Urinary bladder (tissue), 4 donors: ENCODE measurements around the gene OR2A14. TPM values are rescaled to one million over a fixed set of nuclear protein-coding genes. Genes with fewer than 3 reads are reported as not detected.
"Not testable (repeated sequence)": the region's sequence is repeated elsewhere in the genome, so short reads cannot be mapped to it uniquely, and the experiment has no call there.

Experiments
- DNase-seq: peaks from one replicate; pipeline ENCODE4 v3.0.0-alpha.2; 2015; ENCODE audit errors: extremely low spot score
- H3K27ac ChIP-seq: one replicate; pipeline ENCODE4 v1.5.1; 2013; ENCODE audit warnings: low read depth, mild to moderate bottlenecking, moderate library complexity
- H3K36me3 ChIP-seq: one replicate; pipeline ENCODE4 v1.6.1; 2013; ENCODE audit warnings: mild to moderate bottlenecking, moderate library complexity; ENCODE audit not compliant: insufficient read depth
- H3K4me1 ChIP-seq: one replicate; pipeline ENCODE4 v1.6.1; 2013; ENCODE audit warnings: mild to moderate bottlenecking, moderate library complexity; ENCODE audit not compliant: insufficient read depth
- H3K4me3 ChIP-seq: one replicate; pipeline ENCODE4 v1.5.1; 2013; ENCODE audit warnings: low read depth, low read length
- WGBS: extraction: QIAGEN DNeasy Blood & Tissue Kit; methylation state at CpG from one replicate; pipeline ENCODE4 v1.1.7; 2013; 5-methylcytosine and 5-hydroxymethylcytosine counted together
- polyA plus RNA-seq: library from polyadenylated mRNA; stranded (reverse); fragments of 200-250 nt; gene quantifications from one replicate; pipeline ENCODE4 v1.2.3, GENCODE V29; 2013
- total RNA-seq: library from RNA; depleted of rRNA; stranded (reverse); fragments of >200 nt; gene quantifications from one replicate; pipeline ENCODE4 v1.2.3, GENCODE V29; 2014
- donor health status: healthy with polysubstance abuse.
- donor health status: healthy.

OR2A14 gene
- total and polyA plus RNA-seq, 2 donors, result not detected

GRCh38 chr7:144129601-144130000 is 6.6 kb downstream of the OR2A14 start:
- not testable (repeated sequence) for H3K27ac ChIP-seq, DNase-seq, H3K4me1 ChIP-seq, H3K36me3 ChIP-seq, H3K4me3 ChIP-seq
- WGBS, result 93% methylated on average over 9 of the region's 9 CpGs

- Histone ChIP-seq H3K36me3 (no peaks in the 10 kb centered on the region), H3K27ac (no peak overlapping the region), H3K4me1 (no peaks in the 10 kb centered on the region), H3K4me3 (no peak overlapping the region)
- WGBS, result 74% methylated on average over 2 of the region's 2 CpGs
- DNase-seq, result no peak
Observed at GRCh38 chr7:144130730-144131129, 7.8 kb downstream of the OR2A14 start.

DNA sequence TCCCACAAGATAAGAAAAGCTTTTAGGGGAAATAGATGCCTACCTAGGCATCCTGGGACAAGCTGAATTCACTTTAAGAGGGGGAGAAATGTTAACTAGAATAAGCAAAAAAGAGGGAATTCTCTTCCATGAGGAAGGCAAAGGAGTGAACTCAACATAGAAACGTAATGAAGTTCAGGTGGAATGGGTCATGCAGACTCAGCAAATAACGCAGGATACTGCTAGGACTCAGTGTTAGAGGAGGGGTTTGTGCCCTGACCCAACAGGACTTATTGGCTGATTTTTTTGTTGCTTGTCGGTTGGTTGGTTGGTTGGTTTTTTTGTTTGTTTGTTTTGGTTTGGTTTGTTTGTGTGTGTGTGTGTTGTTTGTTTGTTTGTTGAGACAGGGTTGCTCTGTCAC is 9.3 kb downstream of the OR2A14 start:
- WGBS, result 79% methylated on average over 3 of the region's 3 CpGs

DNA sequence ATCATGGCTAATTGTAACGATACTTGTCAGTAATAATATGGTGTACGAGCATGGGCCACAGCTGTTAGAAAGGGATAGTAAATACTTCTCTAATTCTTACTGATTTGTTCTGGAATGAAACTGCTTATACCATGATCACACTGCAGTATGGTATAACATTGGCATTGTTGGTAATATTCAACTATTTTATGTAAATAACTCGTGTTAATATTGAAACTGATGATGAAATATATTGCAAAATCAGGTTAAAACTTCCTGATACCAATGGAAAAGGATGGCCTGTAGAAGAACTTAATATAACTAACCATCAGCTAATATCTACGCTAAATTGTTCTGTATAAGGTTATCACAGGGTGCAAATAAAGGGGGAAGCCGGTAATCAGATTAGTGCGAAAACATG is 10.3 kb downstream of the OR2A14 start:
- no peaks in the 10 kb centered on the region for H3K36me3 ChIP-seq
- no peak overlapping the region for H3K4me3 ChIP-seq
- no peaks in the 10 kb centered on the region for H3K4me1 ChIP-seq
- 86% methylated on average over 6 of the region's 6 CpGs for WGBS
- DNase-seq, result no peak
- H3K27ac ChIP-seq, result no peak overlapping the region

More for the DNA sequence above, 9.3 kb downstream of the OR2A14 start:
- Histone ChIP-seq H3K4me3 (no peak overlapping the region), H3K4me1 (no peaks in the 10 kb centered on the region), H3K36me3 (no peaks in the 10 kb centered on the region), H3K27ac (no peak overlapping the region)
- DNase-seq, result no peak

DNA sequence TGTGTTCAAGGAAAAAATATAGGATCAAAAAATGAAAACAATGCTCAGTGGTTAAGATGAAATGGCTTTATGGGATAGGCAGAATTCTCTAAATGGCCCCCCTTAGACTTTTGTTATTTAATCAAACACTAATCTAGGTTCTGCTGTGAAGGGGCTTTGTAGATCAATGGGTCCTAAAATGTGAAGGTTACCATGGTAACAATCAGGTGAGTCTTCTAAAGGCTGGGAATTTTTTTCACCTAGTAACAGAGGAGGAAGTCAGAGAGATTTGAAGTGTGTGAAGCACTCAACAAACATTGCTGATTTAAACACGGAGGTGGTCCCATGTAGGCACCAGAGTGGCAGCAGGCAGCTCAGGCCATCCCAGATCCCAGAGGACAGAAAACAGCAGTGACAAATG is 11.1 kb downstream of the OR2A14 start:
- no peak for DNase-seq
- 84% methylated on average over 1 of the region's 1 CpG for WGBS
- Histone ChIP-seq H3K27ac (no peak overlapping the region), H3K4me3 (no peak overlapping the region), H3K36me3 (no peaks in the 10 kb centered on the region), H3K4me1 (no peaks in the 10 kb centered on the region)

DNA sequence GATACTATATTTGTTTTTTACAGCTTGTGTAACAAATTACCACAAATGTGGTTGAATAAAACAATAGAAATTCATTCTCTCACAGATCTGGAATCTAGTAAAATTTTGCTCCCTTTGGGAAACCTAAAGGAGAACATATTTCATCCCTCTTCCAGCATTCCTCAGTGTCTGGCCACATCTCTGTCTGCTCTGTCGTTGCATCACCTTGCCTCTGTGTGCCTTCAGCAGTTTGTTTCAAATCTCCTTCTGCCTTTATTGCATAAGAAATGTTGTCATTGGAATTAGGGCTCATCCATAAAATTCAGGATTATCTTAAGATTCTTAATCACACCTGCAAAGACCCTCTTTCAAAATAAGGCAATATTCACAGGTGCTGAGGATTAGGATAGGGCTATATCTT is 14.5 kb downstream of the OR2A14 start:
- 55% methylated on average over 1 of the region's 1 CpG for WGBS
- DNase-seq, result no peak
- no peak overlapping the region for H3K4me3 ChIP-seq
- no peaks in the 10 kb centered on the region for H3K36me3 ChIP-seq
- no peaks in the 10 kb centered on the region for H3K4me1 ChIP-seq
- H3K27ac ChIP-seq, result no peak overlapping the region

DNA sequence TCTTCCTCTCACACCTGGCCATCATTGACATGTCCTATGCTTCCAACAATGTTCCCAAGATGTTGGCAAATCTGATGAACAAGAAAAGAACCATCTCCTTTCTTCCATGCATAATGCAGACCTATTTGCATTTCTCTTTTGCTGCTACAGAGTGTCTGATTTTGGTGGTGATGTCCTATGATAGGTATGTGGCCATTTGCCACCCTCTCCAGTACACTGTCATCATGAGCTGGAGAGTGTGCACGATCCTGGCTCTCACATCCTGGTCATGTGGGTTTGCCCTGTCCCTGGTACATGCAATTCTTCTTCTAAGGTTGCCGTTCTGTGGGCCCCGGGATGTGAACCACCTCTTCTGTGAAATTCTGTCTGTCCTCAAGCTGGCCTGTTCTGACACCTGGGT is 19.2 kb downstream of the OR2A14 start:
- no peak overlapping the region for H3K4me3 ChIP-seq
- H3K27ac ChIP-seq, result no peak overlapping the region
- H3K36me3 ChIP-seq, result no peaks in the 10 kb centered on the region
- H3K4me1 ChIP-seq, result no peaks in the 10 kb centered on the region
- DNase-seq, result no peak
- WGBS, result 86% methylated on average over 3 of the region's 3 CpGs

DNA sequence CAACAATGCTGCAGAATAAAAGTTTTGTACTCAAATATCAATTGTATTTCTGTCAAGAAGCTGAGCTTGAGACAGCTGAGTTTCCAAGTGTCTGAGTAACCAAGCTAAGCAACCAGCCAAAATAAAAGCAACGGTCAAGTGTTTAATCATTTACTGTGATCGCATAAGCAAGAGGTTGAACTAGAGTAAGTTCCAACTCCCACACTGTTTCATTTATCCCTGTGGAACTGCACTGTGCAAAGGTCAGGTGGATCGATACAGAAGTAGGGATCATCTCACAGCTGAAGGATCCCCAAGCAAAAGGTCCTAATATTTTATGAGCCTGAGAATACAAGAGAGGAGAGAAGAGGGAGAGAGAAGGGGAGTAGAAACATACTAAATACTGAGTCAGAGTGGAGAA is 21.4 kb downstream of the OR2A14 start:
- H3K27ac ChIP-seq, result no peak overlapping the region
- no peaks in the 10 kb centered on the region for H3K4me1 ChIP-seq
- WGBS, result 93% methylated on average over 3 of the region's 3 CpGs
- DNase-seq, result no peak
- H3K4me3 ChIP-seq, result no peak overlapping the region
- H3K36me3 ChIP-seq, result no peaks in the 10 kb centered on the region

DNA sequence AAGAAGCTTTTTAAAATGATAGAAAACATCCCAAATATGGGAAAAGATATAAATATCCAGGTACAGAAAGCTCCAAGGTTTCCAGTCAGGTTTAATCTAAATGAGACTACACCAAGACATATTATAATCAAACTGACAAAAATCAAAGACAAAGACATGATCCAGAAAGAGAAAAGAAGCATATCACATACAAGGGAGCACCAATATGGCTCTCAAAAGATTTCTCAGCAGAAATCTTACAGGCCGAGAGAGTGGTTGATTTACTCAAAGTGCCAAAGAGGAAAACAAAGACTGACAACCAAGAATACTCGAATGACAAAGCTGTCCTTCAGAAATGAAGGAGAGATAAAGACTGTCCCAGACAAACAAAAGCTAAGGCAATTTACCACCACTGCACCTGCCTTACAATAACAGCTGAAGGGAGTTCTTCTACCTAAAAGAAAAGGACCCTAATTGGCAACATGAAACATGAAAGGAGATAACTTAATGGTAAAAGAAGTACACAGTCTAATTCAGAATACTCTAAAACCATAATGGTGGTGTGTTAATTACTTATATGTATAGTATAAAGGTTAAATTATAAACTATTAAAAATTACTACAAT is 25.4 kb downstream of the OR2A14 start:
- no peaks in the 10 kb centered on the region for H3K36me3 ChIP-seq
- DNase-seq, result no peak

GRCh38 chr7:144158861-144159260 is 35.9 kb downstream of the OR2A14 start:
- 93% methylated on average over 1 of the region's 1 CpG for WGBS

More for the DNA sequence above, 25.4 kb downstream of the OR2A14 start:
- Histone ChIP-seq H3K27ac (no peak overlapping the region), H3K4me3 (no peak overlapping the region), H3K4me1 (no peaks in the 10 kb centered on the region)
- WGBS, result 85% methylated on average over 2 of the region's 2 CpGs

DNA sequence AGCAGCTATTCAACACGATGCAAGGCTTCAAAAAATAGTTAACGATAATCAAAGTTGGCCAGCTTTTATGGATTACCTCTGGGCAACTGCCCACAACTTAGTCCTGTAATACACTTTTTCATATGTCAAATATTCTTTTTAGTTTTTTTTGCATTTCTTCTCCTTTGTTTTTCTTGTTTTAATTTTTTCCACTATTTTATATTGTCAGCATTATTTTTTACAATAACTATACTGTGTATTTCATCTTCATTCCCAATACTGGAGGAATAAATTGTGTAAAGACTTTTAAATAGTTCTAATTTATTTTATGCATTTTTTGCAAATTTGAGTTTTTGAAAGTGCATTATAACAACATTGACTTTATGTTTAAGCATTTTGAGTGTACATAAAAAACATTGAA is 41.8 kb downstream of the OR2A14 start:
- no peak for DNase-seq
- no peaks in the 10 kb centered on the region for H3K4me1 ChIP-seq
- no peak overlapping the region for H3K27ac ChIP-seq
- no peaks in the 10 kb centered on the region for H3K36me3 ChIP-seq
- WGBS, result 76% methylated on average over 2 of the region's 2 CpGs
- no peak overlapping the region for H3K4me3 ChIP-seq

More at GRCh38 chr7:144158861-144159260, 35.9 kb downstream of the OR2A14 start:
- Histone ChIP-seq H3K4me1 (no peaks in the 10 kb centered on the region), H3K4me3 (no peak overlapping the region), H3K36me3 (no peaks in the 10 kb centered on the region), H3K27ac (no peak overlapping the region)
- DNase-seq, result no peak

- H3K27ac ChIP-seq, H3K4me1 ChIP-seq, H3K36me3 ChIP-seq, DNase-seq, H3K4me3 ChIP-seq: not testable (repeated sequence)
- WGBS, result 76% methylated on average over 4 of the region's 4 CpGs
Observed at GRCh38 chr7:144171594-144172350, 48.8 kb downstream of the OR2A14 start.

GRCh38 chr7:144174613-144175012 is 51.6 kb downstream of the OR2A14 start:
- no peak for DNase-seq
- H3K27ac ChIP-seq, result no peak overlapping the region
- no peaks in the 10 kb centered on the region for H3K4me1 ChIP-seq
- WGBS, result 90% methylated on average over 5 of the region's 5 CpGs
- no peaks in the 10 kb centered on the region for H3K36me3 ChIP-seq
- H3K4me3 ChIP-seq, result no peak overlapping the region

- H3K4me1 ChIP-seq, H3K36me3 ChIP-seq, DNase-seq, H3K27ac ChIP-seq, H3K4me3 ChIP-seq: not testable (repeated sequence)
- 52% methylated on average over 10 of the region's 10 CpGs for WGBS
Observed at GRCh38 chr7:144178380-144179164, 55.6 kb downstream of the OR2A14 start.
